Measurements from ENCODE around the gene SYT2.
"Not testable (repeated sequence)": the region's sequence is repeated elsewhere in the genome, so short reads cannot be mapped to it uniquely, and the experiment has no call there.

The SYT2 gene

DNA sequence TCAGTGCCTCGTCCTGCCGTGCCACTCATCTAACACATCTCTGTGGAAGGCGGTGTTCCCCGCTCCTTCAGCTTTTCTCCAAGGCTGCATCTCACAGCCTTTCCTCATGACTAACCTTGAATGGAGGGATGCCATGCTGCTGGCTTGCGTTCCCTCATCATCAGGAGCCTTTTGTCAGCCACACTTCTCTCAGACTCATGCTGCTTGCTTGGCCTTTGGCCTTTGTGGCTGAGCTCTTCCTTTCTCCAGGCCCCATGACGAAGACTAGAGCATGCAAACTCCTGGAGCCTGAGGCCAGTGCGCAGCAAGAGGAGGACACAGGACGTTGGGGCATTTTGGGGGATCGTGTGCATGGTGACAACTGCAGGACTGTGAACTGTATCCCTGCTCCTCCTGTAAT, 70.8 kb downstream of the SYT2 start:
- FAIRE-seq = no peak

GRCh38 chr1:202638701-202639305, 71.5 kb downstream of the SYT2 start:
- not testable (repeated sequence) for FAIRE-seq

DNA sequence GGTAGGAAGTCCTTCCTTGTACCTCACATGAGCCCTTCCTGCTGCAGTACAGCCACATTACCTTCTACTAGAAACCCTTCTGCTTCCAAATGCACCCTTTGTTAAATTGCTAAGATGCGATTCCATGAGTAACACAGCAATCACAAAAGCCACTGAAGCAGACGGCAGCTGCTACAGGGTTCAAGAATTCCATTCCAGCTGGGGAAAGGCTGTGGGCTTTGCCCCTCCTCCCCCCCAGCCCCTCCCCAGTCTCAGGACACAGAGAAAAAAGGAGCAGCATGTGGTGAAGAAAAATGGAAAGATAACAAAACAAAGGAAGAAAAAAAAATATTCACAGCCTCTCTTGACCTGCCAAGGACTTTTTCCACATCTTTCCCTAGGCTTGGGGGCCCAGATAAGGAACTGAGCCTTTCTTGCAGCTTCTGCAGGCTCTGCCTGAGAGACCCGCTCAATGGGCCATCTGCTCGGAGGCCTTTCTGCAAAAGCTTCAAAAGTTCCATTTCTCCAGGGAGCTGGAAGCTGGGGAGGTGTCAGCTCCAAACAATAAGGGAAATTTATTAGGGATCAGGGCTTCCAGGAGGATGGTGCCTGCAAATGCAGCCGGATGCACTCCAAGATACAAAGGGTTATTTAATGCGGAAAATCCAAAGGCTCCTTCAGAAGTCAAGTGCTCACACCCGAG, 72.1 kb downstream of the SYT2 start:
- FAIRE-seq = no peak

DNA sequence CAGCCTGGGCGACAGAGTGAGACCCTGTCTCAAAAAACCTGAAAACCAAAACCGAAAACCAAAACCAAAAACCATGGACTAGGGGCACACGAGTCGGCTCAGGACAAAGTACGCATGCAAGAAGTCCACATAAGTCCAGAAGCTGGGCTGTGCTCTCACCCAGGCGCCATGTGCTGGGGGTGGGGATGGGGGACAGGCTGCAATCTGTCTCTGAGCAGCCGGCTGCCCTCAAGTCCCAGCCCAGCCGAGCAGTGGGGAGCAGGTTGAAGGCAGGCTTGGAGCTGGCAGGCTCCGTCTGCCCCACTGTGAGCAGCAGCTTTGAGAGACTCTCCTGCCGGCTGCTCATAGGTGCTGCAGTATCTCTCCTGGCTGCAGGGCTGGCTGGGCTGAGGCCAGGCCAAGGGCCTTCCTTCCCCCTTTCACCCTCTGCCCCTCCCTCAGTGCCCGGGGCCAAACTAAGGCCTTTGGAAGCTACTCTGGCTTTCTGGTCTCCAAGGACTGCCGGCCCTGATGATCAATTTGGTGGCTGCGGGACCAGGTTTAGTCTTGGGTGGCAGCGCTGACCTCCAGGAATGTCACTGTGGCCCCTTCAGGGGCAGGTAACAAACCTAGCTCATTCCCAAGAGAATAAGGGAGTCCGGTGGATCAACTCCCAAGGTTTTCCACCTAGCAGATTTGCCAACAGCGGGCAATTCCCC, 72.8 kb downstream of the SYT2 start:
- not testable (repeated sequence) for FAIRE-seq

DNA sequence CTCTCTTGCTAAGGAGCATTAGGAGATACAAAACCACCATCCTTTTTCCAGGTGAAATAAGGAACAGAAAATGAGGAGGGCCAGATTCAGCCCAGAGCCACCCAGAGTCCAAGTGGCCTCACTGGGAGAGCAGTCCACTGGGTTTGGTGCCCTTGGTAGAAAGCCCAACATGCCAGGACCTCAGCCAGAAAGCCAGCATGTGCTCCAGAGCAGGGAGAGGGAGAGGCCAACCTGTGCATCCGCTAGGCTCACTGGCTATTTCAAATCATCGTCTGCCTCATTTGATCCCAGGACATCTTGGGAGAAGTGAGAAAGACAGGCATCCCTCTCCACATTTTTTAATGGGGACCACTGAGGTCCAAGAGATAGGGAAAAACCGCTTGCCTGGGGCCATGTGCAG, 74.1 kb downstream of the SYT2 start:
- not testable (repeated sequence) for FAIRE-seq

- FAIRE-seq = no peak
These were observed 78.0 kb downstream of the SYT2 start for GRCh38 chr1:202632241-202632640.

DNA sequence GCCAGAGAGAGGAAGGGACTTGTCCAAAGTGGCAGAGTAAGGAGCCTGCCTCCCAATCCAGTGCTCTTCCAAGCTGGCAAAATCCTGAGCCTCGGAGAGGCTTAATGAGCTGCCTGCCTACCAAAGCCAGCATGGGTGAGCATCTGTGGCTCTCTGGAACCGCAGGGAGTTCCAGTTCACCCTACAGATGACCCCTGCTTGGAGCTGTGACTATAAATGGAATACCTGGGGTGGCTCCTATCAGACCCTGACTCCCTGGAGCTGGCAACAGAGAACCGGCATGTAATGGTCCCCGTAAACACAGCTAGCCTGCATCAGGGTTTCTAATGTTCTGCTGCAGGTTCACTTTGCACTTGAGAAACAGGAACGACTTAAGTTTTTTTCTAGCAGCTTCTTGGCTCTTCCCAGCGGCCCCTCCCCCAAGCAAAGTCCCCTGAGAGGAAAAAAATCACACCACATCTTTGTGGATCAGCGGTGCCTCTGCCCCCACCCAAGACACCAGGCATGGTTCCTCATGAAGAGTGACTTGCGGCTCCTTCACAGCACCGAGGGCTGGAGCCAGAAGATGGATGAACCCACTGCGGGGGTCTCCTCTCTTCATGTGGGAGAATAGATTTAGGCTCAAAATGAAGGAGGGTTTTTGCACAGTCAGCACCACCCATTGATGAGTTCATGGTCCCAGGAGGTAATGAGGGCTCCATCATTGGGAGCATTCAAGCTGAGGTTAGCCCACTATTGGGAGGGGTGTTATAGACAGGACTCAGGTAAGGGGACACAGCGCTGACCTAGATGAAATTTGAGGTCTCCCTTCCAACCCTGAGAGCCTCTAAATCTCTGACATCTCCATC, 79.0 kb downstream of the SYT2 start:
- no peak for FAIRE-seq

DNA sequence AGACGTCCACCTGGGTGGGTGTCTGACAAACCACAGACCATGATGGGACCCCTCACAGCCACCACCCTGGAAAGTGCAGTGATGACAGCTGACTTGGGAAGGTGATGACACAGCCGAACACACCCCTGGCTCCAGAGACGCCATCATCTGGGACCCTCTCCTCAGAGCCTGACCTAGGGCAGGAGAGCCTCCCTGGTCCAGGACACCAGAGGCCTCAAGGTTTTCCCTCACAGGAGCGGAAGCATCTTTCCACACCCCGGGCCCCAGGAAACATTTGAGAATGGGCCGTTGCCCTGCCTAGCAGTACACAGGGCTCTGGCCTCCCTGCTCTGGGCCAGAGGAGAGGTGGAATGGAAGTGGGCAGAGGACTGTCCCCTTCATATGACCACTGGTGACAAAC, 79.7 kb downstream of the SYT2 start:
- no peak for FAIRE-seq

GRCh38 chr1:202630096-202630495, 80.2 kb downstream of the SYT2 start:
- not testable (repeated sequence) for FAIRE-seq

DNA sequence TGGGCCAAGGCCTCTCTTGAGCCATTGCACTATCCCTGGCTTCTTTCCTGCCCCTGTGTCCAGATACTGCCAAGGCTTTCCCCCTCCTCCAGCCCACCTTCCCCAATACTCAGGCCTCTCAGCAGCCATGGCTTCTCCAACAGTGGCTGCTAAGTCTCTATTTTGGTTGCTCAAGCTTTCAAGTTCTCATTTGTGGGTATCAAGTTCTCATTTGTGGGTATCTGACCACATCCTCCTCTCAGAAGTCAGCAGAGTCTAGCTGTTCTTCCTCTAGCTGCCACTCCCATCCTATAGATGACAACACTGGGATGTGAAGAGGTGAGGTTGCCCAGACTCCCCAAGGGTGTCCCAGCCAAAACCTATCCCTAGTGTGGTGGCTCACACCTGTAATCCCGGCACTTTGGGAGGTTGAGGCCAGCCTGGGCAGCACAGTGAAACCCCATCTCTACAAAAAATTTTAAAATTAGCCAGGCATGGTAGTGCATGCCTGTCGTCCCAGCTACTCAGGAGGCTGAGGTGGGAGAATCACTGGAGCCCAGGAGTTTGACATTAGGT, 80.9 kb downstream of the SYT2 start:
- not testable (repeated sequence) for FAIRE-seq

DNA sequence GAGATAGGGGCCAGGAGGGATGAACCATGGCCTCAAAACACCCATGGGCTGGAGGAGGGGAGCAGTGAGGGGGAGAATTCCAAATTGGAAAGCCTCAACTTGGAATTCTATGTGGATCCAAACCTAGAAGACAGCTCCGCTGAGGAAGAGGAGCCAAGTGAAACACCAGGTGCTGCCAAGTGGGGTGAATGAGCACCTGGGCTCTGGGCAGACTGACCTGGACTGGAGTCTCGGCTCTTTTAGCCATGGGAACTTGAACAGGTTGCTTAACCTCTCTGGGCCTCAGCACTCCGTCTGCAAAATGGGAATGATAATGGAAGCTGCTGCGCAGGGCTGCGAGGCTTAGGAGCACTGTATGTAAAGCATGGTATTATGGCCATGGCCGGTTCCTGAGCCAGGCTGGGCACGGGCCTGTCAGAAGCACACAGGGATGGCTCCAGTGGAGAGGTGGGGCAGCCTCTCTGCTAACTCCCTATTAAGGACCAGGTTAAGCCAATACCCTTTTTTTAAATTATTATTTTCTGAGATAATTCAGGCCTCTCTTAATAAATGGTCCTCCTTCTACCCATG, 81.5 kb downstream of the SYT2 start:
- no peak for FAIRE-seq

GRCh38 chr1:202627841-202628565, 82.3 kb downstream of the SYT2 start:
- FAIRE-seq = no peak

GRCh38 chr1:202627036-202627435, 83.2 kb downstream of the SYT2 start:
- not testable (repeated sequence) for FAIRE-seq

DNA sequence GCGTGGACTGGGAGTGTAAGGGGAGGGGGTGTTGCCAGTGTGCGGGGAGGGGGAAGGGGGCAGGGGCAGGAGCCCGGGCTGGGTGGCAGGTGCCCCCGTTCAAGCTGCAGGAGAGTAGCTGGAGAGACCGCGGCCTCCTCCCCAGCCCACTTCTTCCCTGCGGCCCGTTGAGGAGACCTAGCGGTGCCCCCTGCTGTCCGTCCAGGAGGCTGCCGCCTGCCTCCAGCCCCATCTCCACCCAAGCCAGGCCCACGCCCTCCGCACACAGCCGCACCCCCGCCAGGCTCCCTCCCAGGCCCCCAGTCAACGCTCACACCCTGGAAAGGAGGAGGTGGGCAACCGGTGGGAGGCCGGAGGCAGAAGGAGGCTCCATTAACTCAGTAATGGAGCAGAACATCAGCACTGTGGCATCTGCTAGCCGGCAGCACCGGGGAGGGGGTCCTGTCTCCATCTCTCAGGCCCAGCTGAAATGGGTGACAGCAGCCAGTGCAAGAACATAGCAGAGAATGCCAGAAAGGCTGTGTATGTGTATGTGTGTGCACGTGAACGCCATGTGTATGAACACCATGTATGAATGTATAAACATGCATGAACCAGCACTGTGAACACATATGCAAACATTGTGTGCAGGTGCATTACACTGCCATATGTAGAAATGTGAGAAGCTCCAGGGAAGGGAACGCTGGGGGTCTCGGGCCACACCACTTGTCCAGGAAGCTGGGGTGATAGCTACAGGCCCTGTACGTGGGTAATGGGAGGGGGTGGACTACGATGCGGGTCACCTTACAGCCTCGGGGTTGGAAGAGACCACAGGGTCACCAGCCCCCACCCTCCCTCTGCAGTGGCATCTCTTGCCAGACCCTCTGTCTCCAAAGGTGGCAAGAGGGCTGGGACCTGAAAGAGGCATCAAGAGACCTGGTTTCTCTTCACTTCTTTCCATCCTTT, 84.6 kb downstream of the SYT2 start:
- FAIRE-seq = no peak

DNA sequence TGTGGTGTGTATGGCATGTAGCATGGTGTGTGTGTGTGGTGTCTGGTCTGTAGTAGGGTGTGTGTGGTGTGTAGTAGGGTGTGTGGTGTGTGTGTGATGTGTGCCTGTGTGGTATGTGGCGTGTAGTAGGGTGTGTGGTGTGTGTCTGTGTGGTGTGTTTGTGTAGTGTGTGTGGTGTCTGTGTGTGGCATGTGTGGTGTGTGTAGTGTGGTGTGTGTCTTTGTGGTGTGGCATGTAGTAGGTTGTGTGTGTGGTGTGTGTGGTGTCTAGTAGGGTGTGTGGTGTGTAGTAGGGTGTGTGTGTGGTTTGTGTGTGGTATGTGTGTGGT, 85.5 kb downstream of the SYT2 start:
- FAIRE-seq = no peak

- no peak for FAIRE-seq
These were observed 86.0 kb downstream of the SYT2 start for GRCh38 chr1:202624088-202624780.

DNA sequence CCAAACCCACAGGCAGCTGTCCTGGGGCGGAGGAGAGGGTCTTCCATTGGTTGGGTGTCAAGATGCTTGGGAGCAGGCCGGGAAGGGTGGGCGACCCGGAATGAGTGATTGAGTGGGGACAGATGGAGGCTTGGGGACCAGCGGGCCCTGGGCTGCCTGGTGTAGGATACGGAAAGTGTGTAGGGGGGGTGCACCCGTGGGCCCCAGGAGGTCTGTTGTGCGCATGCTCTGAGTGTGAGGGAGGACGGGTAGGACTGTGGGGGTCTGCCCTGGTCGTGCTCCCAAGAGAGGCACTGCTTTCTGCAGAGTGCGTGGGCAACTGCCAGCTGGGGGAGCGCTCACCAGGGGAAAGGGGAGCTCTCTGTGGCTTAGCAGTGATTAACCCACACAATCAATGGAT, 86.8 kb downstream of the SYT2 start:
- not testable (repeated sequence) for FAIRE-seq

DNA sequence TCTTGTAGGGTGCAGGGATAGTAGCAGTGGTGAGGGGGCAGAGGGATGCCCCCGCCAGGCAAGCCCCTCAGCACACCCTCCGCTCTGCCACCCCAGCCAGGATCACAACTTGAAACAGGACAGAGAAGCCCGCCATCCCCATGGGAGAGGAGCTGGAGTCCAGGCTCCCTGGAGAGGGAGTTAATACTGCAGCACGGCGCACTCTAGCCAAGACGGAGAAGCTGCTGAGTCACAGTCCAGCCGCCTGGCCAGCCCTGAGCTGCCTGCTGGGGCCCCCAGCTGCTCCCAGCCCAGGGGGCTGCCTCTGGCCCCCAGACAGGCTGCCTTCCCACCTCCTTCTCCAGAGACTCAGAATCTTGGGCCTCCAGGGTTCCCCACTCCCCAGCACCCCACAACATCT, 87.2 kb downstream of the SYT2 start:
- no peak for FAIRE-seq

DNA sequence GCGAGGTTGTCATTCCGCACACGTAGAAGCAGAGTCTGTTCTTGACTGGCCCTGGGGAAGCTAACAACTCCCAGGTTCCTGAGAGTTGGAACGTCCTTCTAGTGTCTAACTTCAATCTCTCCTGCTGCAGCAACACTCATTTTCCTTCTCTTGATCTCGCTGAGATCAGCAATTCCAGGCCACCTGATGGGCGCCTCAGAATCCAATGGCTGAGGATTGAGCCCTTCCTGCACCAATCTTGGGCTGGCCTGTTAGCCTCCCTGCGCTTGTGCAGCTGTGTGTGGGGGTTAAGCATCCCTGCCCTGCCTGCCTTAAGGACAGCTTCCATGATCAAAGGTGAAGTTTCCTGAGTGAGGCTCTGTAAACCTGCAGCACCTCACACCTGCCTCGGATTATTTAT, 87.9 kb downstream of the SYT2 start:
- no peak for FAIRE-seq

DNA sequence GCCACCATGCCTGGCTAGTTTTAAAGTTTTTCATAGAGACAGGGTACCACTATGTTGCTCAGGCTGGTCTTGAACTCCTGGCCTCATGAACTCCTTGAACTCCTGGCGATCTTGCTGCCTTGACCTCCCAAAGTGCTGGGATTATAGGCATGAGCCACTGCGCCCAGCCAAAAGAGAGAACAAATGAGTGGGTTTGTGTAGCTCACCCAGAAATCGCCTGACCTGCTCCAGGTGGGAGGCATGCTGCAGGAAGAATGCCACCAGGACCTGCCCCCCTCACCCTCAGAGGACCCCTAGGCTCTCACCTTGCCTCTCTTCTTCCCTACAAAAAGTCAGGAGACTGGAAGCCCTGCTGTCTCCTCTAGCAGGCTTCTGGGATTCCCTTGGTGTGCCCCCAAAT, 88.8 kb downstream of the SYT2 start:
- FAIRE-seq = no peak
